HG03045 (cell line): ENCODE results near the gene ERC1.

Source experiments
- ATAC-seq: cut with Tn5 transposase; IDR thresholded peaks from one replicate; pipeline ENCODE4 v1.9.1; 2021; ENCODE audit warnings: mild to moderate bottlenecking, moderate library complexity; ENCODE audit not compliant: unreplicated experiment

ERC1 gene

DNA sequence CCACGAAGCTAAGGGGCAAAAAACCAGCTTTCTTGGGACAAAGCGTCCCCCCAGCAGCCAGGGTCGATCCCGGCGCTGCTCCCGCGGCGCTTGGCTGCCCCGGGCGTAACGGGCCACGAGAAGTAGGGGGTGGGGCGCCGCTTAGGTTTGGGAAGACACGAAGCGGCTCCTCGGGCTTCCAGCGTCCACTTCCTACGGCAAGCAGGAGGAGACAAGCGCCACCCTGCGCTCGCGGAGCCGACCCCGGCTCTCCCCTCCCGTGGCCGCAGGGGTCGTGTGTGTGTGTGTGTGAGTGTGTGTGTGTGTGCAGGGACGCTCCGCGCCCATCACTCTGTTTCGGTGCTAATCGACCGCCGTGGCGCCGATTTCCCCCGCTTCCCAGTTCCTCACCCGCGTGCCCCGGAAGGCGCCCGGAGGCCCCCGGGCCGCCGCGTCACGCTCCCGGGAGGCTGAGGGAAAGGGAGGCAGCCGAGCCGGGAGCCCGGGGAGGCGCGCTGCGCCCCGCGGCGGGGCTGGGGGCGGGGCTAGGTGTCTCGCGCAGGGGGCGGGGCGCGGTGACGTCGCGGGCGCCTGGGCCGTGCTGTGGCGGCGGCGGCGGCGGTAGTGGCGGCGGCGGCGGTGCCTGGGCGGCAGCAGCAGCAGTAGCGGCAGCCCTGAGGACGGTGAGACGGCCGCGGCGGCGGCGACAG, at the start of gene ERC1:
TSS of gene ERC1 (plus strand) at position 563 of the 689 bp plus-strand sequence. CDS start 36,681 bp downstream, outside the sequence.
- ATAC-seq, result peak; percentile 82

DNA sequence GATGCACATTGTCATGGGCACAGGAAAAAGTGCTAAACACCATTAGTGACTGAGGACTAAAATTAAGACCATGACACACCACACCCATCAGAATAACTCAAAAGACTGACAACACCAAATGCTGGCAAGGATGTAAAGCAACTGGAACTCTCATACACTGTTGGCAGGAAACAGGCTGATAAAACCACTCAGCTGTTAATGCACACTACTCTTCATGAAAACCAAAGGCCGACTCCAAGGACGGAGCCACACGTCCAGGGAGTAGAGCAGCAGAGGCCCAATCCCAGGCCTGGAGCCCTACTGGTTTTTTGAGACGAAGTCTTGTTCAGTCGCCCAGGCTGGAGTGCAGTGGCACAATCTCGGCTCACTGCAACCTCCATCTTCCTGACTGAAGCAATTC, 48.0 kb upstream of the ERC1 start:
- ATAC-seq, result no peak

DNA sequence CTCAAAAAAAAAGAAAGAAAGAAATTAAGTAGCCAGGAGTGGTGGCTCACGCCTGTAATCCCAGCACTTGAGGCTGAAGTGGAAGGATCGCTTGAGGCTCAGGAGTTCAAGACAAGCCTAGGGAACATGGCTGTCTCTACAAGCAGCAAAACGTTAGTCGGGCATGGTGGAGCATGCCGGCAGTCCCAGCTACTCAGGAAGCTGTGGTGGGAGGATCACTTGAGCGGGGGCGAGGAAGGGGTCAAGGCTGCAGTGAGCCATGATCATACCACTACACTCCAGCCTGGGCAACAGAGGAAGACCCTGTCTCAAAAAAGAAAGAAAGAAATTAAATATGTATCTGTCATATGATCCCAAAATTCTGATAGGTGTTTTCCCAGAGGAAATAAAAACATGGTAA, 46.8 kb upstream of the ERC1 start:
- no peak for ATAC-seq

DNA sequence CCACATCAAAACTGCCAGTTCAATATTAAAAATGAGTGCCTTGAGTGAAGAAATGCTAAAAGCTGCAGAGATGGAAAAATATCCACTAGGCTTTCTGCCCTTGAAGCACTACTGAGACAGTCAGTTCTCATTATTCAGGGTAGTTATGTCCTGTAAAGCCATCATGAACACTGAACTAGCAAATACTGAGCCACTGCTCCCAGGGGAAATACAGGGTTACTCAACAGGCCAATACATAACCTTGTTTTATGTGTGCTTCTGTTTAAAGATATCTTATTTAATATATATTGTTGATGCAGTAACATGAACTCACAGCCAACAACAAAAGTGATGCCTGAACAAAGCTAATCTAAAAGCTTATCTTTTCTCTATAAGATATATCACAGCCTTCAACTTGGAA, 44.8 kb upstream of the ERC1 start:
- no peak for ATAC-seq

DNA sequence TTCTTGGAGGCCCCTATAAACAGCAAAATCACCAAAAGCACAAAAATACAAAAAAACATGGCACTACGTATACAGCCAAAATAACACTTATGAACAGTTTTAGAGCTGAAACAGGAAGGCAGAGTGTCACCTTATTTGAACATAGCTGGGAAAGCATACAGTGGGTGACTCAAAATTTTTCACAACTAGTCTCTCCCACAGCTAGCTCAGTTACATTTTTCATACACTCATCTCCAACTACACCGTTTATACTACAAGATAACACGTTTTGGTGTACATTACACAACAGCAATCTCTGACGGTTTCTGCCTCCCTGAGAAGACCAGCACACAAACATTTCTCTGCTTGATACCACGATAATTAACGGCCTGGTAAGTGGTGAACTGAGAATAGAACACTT, 44.4 kb upstream of the ERC1 start:
- no peak for ATAC-seq

DNA sequence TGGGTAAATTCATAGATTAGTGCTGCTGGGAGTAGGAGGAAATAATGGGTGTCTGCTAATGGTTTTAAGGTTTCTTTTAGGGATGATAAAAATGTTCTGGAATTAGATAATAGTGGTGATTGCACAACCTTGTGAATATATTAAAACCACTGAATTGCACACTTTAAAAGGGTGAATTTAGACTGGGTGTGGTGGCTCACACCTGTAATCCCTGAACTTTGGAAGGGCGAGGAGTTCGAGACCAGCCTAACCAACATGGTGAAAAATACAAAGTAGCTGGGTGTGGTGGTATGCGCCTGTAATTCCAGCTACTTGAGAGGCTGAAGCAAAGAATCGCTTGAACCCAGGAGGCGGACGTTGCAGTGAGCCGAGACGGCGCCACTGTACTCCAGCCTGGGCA, 42.8 kb upstream of the ERC1 start:
- no peak for ATAC-seq

DNA sequence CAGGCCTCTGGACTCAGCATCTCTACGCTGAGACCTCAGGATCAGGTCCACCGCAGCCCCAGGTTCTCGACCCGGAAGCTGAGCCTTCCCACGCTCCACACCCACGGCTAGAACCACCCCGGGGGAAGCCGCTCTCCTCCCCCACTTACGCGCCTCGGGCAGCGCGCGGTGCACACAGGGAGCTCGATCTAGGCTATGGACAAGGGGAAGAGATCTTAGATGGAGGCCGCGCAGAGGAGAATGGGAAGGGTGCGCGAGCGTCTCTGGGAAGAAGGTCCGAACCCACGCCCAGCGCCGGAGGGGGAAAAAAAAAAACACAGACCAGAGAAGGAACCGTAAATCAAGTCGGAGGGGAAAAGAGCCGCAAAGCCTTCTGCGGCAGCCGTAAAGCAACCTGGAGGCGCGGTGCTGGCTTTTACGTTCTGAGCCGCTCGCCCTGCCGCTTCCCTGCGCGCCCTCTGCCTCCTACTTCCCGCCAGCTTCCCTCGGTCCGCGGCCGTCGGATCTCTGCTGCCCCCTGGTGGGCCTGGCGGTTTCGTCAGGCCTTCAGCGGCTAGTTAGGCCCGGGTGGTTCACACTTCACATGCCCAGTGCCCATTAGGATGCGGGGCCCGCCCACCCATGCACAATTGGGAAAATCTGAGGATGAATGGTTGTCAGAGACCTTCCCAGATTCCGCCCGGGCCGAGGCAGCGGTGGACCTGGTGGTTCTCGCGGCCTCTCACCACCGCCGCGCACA, 41.4 kb upstream of the ERC1 start, which contains the start of gene RAD52:
TSS of gene RAD52 (minus strand) at position 242 of the 739 bp plus-strand sequence. CDS start 16,636 bp downstream, outside the sequence.
- peak; percentile 87 for ATAC-seq

DNA sequence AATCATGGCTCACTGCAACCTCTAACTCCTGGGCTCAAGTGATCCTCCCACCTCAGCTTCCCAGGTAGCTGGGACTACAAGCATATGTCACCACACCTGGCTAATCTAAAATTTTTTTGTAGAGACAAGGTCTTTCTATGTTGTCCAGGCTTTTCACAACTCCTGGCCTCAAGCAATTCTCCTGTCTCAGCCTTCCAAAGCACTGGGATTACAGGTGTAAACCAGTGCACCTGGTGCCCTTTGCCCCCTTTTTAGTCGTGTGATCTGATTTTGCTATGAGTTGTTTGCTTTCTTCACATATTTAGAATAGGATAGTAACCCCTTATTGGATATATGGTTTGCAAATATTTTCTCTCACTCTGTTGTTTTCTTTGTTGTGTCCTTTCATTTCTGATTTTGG, 39.8 kb upstream of the ERC1 start:
- ATAC-seq, result no peak

DNA sequence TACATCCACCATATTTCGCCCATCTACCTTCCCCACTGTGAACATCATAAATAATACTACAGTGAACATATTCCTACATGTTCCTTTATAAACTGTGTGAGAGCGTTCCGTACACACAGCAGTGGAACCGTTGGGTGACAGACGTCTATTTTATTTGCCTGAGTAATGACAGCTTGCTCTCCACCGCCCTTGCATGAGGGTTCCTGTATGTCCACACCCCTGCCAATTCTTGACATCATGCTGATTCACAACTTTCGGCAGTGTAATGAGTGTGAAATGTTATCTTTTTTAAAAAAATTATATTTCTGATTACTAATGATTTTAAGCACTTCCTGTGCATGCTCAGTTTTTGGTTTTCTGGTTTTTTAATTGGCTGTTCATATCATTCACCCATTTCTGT, 37.2 kb upstream of the ERC1 start:
- no peak for ATAC-seq

DNA sequence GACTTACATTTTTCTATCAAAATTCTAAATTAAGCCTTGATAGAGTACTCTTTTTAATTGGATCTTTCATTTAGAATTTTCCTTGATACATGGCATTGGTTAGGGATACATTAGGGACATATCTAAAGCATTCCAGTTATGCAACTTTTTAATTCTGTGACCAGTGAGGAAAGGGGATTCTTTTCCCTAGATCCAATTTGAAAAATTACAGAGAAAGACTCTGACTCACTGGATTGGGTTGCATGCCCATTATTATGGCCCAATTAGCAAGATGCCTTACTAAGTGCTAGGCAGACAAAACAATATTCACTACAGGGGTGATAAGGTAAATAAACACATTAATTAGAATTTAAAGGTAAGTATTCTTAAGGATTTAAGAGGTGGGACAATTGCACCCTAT, 36.3 kb upstream of the ERC1 start:
- ATAC-seq, result no peak

DNA sequence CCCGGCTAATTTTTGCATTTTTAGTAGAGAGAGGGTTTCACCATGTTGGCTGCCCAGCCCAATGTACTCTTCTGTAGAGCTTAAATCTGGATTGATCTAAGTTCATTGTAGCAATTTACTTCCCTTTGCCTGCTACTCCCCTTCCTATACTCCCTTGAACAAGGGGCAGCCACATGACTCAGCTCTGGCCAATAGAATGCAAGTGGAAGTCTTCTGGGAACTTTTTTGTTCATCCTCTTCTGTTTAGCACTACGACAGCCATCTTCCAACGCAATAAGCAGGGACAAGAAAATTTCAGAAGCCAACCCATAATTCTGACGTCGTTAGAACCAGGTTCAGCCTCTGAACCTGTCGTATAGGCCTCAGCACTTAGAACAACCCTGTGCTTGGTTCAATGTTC, 35.1 kb upstream of the ERC1 start:
- no peak for ATAC-seq

DNA sequence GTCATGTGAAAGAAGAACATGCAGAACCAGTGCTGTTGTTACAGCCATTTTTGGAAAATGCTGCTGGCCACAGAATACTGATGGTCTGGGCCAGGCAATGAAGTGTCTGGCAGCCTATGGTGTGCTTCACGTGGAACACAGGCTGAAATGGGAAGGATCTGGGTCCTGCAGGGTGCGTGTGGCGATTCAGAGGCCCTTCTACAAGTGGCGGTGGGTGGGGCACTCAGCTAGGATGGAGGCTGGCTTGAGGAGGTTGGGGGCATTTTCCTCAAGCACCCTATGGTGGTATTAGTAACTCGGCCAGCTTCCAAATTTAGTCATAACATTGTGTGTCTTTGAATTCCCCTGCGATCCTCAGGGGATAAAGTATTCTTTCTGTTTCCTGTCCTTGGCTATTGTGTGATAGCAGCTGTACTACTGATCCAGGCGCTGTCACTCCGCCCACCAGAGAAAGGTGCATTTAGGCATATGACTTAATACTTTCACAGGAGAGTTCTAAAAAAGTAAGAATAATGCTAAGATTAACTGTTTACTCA, 32.4 kb upstream of the ERC1 start:
- ATAC-seq, result no peak

DNA sequence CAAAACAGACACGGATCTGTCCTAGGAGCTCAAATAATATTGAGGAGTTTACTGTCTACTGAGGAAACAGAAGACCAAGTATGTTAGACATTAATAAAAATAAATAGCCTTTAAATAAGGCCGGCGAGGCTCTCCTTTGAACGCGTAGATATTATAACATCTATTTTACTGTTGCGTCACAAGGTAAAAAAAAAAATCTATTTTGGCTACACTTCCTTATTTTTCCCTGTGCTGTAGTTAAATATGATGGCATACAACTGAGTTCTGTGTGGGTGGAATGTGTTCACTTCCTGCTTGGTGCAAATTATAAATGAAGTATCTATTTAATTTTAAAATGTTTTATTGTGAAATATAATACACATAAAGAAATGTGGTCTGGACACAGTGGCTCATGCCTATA, 24.3 kb upstream of the ERC1 start:
- no peak for ATAC-seq

DNA sequence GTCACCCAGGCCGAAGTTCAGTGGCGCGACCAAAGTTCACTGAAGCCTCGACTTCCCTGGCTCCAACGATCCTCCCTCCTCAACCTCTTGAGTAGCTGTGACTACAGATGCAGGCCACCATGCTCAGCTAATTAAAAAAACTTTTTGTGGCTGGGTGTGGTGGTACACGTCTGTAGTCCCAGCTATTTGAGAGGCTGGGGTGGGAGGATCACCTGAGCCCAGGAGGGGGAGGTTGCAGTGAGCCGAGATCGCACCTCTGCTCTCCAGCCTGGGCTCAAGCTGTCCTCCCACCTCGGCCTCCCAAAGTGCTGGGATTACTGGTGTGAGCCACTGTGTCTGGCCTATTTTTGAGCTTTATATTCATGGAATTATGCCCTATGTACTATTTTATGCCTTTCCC, 23.4 kb upstream of the ERC1 start:
- ATAC-seq, result no peak

DNA sequence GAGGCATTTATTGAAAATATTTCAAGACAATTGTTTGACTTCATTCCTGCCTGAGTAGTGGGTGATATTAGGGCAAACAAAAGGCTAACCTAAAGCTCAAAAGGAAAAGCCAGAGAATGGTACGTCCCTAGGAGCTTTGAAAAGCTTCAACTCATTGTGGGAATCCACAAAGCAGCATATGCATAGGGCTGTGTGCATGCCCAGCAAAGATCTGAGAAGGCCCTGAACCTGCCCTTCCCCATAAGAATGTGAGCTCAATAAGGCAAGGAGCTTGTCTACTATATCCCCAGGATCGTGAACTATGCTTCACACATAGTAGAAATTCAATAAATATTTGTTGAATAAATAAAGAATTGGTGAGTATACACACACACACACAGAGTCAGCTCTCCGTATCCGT, 22.5 kb upstream of the ERC1 start:
- no peak for ATAC-seq

DNA sequence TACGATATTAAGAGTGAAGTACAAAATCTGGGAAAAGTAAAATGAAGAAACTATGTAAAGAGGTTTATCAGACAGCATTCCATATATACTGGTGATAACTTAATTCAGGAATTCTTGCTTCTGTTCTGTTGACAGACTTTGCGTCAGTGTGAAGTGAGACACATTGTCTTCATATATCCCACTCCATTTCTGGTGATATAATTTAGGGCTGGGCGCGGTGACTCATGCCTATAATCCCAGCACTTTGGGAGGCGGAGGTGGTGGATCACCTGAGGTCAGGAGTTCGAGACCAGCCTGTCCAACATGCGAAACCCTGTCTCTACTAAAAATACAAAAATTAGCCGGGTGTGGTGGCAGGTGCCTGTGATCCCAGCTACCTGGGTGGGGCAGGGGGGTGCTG, 21.2 kb upstream of the ERC1 start:
- no peak for ATAC-seq

DNA sequence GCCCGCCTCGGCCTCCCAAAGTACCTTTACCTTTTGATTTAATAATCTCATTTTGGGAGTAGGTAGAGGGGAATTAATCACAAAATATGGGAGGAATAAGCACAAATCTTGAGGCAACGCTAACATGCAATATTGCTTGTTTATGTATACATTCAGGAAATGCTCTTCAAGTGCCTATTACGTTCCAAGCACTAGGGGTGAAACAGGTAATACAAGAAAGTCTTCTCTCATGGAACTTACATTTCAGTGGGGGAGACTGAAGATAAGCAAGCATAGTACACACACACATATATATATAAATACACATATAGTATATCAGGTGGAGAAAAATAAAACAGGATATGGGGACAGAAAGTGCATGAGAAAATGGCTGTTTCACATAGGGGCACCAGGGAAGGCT, 19.0 kb upstream of the ERC1 start:
- ATAC-seq, result no peak

DNA sequence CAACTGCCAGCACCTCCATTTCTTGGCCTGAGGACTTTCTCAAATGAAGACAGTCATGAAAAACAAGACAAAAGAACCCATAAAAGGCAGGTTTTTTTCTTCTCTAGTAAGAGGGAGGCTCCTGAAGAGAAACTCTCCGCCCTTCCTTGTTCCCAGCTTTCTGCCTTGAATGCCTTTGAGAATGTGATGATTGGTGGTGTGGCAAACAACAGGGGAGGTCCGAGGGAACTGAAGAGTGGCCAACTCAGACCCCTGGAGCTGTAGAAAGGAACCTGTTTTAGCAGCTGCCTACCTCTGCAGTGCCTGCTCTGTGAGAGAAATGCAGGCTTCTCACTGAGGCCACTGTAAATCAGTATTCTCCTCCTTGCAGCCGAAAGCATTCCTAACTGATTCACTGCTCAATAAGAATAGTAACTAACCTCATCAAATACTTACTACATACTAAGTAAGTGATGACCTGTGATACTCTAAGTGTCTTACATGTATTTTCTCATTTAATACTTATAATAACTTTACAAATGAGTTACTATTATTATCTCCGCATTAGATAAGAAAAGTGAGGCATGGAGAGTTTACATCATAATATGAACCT, 16.7 kb upstream of the ERC1 start:
- ATAC-seq, result no peak

DNA sequence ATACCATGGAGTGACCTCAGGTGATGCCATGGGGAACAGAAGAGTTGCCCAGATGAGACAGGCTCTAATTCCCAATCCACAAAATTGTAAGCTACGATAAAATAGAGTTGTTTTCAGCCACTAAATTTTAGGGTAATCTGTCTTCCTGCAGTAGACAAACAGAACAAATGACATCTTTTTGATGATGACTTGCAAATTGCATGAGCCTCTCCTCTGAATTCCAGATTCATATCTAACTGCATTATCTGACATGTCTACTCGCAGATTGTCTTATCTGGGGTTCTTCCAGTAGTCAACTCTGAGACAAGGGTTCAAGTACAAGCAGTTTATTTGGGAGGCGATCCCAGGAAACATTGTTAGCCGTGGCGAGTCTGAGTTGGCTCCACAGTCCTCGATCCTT, 14.4 kb upstream of the ERC1 start:
- no peak for ATAC-seq

DNA sequence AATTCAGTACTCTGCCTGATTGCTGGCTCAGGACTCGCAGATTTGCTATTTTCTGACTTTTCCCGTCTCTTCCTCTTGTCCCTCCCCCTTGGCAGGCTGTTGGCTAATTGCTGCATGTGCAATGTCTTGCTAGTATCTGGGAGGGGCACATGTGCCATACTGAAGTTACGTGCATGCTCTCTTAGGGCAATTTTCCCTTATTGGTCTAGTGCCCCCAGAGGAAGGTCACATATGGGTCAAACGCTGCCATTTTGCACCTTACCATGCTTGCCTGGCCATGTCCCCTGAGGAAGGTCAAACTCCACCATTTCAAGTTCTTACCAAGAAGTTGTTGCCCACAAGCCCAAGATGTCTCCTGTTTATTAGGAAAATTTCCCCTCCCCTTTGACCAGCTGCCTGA, 13.9 kb upstream of the ERC1 start:
- ATAC-seq, result no peak

DNA sequence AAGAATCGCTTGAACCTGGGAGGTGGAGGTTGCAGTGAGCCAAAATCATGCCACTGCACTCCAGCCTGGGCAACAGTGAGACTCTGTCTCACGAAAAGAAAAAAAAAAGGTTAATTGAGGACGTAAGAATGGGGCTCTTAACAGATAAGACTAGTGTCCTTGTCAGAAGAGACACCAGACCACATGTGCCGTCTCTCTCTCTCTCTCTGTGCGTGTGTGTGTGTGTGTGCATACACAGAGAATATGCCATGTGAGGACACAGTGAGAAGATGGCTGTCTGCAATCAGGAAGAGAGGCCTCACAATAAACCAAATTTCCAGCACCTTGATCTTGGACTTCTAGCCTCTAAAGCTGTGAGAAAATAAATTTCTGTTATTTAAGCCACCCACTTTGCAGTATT, 11.7 kb upstream of the ERC1 start:
- no peak for ATAC-seq
